Tibial nerve (tissue), 4 donors: Measurements from ENCODE around the gene PCDHB8. TPM values are rescaled to one million over a fixed set of nuclear protein-coding genes. Genes with fewer than 3 reads are reported as not detected.
"Not testable (repeated sequence)": the region's sequence is repeated elsewhere in the genome, so short reads cannot be mapped to it uniquely, and the experiment has no call there.

Experiments used
- DNase-seq, 2 donors: peaks; one replicate each; pipeline ENCODE4 v3.0.0-alpha.2; 2019; ENCODE audit warnings: low spot score in 2 of 2
- H3K27ac ChIP-seq, 4 donors: fragments of 200-600 bp; sonication (generic) in 3 of 4; one replicate each; pipeline ENCODE4 v1.5.1; 2017 to 2019; ENCODE audit warnings: mild to moderate bottlenecking in 1 of 4
- H3K27me3 ChIP-seq, 2 donors: fragments of 200-600 bp; sonication (generic) in 1 of 2; one replicate each; pipeline versions ENCODE4 v1.5.1 to v1.6.0; 2017 to 2019
- H3K36me3 ChIP-seq, 3 donors: fragments of 200-600 bp; sonication (generic); one replicate each; pipeline ENCODE4 v1.5.1; 2018 to 2019
- H3K4me1 ChIP-seq, 4 donors: fragments of 200-600 bp; sonication (generic) in 3 of 4; one replicate each; pipeline ENCODE4 v1.5.1; 2017 to 2019
- H3K4me3 ChIP-seq, 4 donors: fragments of 200-600 bp; sonication (generic) in 3 of 4; one replicate each; pipeline ENCODE4 v1.5.1; 2017 to 2019; ENCODE audit warnings: mild to moderate bottlenecking in 1 of 4, moderate library complexity in 1 of 4
- H3K9me3 ChIP-seq, 4 donors: fragments of 200-600 bp; sonication (generic) in 3 of 4; one replicate each; pipeline ENCODE4 v1.5.1; 2017 to 2019
- EP300 ChIP-seq, 2 donors: sonication (generic); formaldehyde crosslinking; IDR thresholded peaks; one replicate each; pipeline ENCODE4 v1.6.1; 2017; ENCODE audit warnings: antibody characterized with exemption in 2 of 2, mild to moderate bottlenecking in 1 of 2
- POLR2A ChIP-seq, 2 donors: fragments of 450-650 bp; IDR thresholded peaks; one replicate each; pipeline ENCODE4 v1.6.1; 2017; ENCODE audit warnings: antibody characterized with exemption in 2 of 2, mild to moderate bottlenecking in 2 of 2, moderate library complexity in 2 of 2
- WGBS, 2 donors: methylation state at CpG; one replicate each; pipeline ENCODE4 v1.1.5; 2018; 5-methylcytosine and 5-hydroxymethylcytosine counted together
- total RNA-seq, 4 donors: library from RNA; depleted of rRNA; stranded (reverse); fragments of >200 nt; gene quantifications; one replicate each; pipeline ENCODE4 v1.1.0, GENCODE V29; 2016
- TF ChIP-seq, protein P1 (sequence below), 5 experiments: fragments of 200-600 bp in 3 of 5; fragments of 450-650 bp in 2 of 5; sonication (generic) in 3 of 5; IDR thresholded peaks; one replicate each; pipeline ENCODE4 v1.5.1; 2016 to 2019; ENCODE audit warnings: antibody characterized with exemption in 5 of 5, mild to moderate bottlenecking in 3 of 5, moderate library complexity in 2 of 5

PCDHB8 gene
- total RNA-seq, 4 donors from 2014 or later = 1.0 to 4.2 (median 3.5) TPM

- Histone ChIP-seq H3K4me1 (no peaks in the 10 kb centered on the region), H3K4me3 (peak within 1 kb of the TSS in 3 of 4 donors; percentile 18 to 47 (median 32)), H3K36me3 (peaks cover 0 to 11% (median 0%) of the 10 kb centered on the region in 3 donors), H3K27me3 (peaks cover 0 to 8% of the 10 kb centered on the region in 2 donors), H3K9me3 (peaks cover 0 to 88% (median 33%) of the 10 kb centered on the region in 4 donors), H3K27ac (peak within 1 kb of the TSS; percentile 2 to 65 (median 38))
- 9 to 14% methylated on average over 13 of the region's 13 CpGs for WGBS, 2 donors
- TF ChIP-seq EP300 (IDR thresholded peaks at IDR 0.05) = peak in 1 of 2 donors; percentile 34
- TF ChIP-seq POLR2A (IDR thresholded peaks at IDR 0.05) = no peak
- TF ChIP-seq, protein P1, sequence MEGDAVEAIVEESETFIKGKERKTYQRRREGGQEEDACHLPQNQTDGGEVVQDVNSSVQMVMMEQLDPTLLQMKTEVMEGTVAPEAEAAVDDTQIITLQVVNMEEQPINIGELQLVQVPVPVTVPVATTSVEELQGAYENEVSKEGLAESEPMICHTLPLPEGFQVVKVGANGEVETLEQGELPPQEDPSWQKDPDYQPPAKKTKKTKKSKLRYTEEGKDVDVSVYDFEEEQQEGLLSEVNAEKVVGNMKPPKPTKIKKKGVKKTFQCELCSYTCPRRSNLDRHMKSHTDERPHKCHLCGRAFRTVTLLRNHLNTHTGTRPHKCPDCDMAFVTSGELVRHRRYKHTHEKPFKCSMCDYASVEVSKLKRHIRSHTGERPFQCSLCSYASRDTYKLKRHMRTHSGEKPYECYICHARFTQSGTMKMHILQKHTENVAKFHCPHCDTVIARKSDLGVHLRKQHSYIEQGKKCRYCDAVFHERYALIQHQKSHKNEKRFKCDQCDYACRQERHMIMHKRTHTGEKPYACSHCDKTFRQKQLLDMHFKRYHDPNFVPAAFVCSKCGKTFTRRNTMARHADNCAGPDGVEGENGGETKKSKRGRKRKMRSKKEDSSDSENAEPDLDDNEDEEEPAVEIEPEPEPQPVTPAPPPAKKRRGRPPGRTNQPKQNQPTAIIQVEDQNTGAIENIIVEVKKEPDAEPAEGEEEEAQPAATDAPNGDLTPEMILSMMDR (IDR thresholded peaks at IDR 0.05) = peak in 4 of 5 experiments; percentile 22 to 51 (median 35)
- peak; percentile 27 to 43 for DNase-seq
Measured at GRCh38 chr5:141182248-141182647, 4.7 kb downstream of the PCDHB8 start, which contains the start of gene PCDHB16. PCDHB16 (plus strand) TSS chr5:141182387; CDS start chr5:141182560, 173 bp downstream.

- H3K9me3 ChIP-seq = peaks cover 0 to 89% (median 32%) of the 10 kb centered on the region in 4 donors
- not testable (repeated sequence) for H3K27me3 ChIP-seq, DNase-seq, H3K27ac ChIP-seq, H3K4me1 ChIP-seq, H3K36me3 ChIP-seq, H3K4me3 ChIP-seq
- WGBS, 2 donors = 45 to 46% methylated on average over 16 to 26 of the region's 69 CpGs
Measured at GRCh38 chr5:141184117-141184855, 6.7 kb downstream of the PCDHB8 start.

DNA sequence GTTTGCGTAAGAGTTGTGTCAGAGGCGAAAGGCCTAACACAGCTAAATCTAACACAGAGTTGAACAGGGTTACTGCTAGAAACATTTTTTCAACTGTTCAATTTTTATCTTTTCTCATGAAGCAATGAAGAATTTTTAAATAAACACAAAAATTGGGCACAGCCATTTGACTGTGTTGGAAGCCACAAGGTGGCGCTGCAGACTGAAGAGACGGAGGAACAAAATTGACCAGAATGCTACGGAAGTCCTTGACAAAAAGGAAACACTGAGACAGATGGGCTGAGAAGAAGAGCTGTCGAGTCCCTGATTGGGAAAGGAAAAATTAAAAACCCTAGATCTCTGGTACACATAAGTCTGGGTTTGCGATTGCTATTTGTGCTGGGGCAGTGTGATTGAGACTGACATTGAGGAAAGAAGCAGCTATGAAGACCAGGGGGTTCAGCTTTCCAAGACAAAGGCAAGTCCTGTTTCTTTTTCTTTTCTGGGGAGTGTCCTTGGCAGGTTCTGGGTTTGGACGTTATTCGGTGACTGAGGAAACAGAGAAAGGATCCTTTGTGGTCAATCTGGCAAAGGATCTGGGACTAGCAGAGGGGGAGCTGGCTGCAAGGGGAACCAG, 9.4 kb downstream of the PCDHB8 start, which contains the start of gene PCDHB9:
Gene PCDHB9 (plus strand): TSS at position 265 of the 616 bp plus-strand sequence. CDS start 158 bp downstream, at position 423.
- 18 to 20% methylated on average over 9 of the region's 9 CpGs for WGBS, 2 donors
- Histone ChIP-seq H3K27me3 (no peaks in the 10 kb centered on the region), H3K4me3 (peak within 1 kb of the TSS in 1 of 4 donors; percentile 9), H3K27ac (no peak within 1 kb of the TSS), H3K4me1 (no peaks in the 10 kb centered on the region), H3K36me3 (peaks cover 0 to 8% (median 0%) of the 10 kb centered on the region in 3 donors), H3K9me3 (peaks cover 0 to 97% (median 38%) of the 10 kb centered on the region in 4 donors)
- DNase-seq = no peak
- no peak for TF ChIP-seq EP300 (IDR thresholded peaks at IDR 0.05)
- TF ChIP-seq, protein P1 (IDR thresholded peaks at IDR 0.05) = peak in 1 of 5 experiments; percentile 19

GRCh38 chr5:141188682-141189081, 11.1 kb downstream of the PCDHB8 start:
- not testable (repeated sequence) for H3K4me1 ChIP-seq, H3K4me3 ChIP-seq, H3K27ac ChIP-seq, DNase-seq, H3K27me3 ChIP-seq, H3K36me3 ChIP-seq
- WGBS, 2 donors = 46 to 53% methylated on average over 21 to 23 of the region's 37 CpGs
- peaks cover 0 to 96% (median 34%) of the 10 kb centered on the region in 4 donors for H3K9me3 ChIP-seq

GRCh38 chr5:141189131-141189530, 11.5 kb downstream of the PCDHB8 start:
- H3K27ac ChIP-seq, H3K4me1 ChIP-seq, DNase-seq, H3K36me3 ChIP-seq, H3K4me3 ChIP-seq, H3K27me3 ChIP-seq: not testable (repeated sequence)
- WGBS, 2 donors = 40 to 46% methylated on average over 12 to 22 of the region's 35 CpGs
- peaks cover 0 to 94% (median 34%) of the 10 kb centered on the region in 4 donors for H3K9me3 ChIP-seq

DNA sequence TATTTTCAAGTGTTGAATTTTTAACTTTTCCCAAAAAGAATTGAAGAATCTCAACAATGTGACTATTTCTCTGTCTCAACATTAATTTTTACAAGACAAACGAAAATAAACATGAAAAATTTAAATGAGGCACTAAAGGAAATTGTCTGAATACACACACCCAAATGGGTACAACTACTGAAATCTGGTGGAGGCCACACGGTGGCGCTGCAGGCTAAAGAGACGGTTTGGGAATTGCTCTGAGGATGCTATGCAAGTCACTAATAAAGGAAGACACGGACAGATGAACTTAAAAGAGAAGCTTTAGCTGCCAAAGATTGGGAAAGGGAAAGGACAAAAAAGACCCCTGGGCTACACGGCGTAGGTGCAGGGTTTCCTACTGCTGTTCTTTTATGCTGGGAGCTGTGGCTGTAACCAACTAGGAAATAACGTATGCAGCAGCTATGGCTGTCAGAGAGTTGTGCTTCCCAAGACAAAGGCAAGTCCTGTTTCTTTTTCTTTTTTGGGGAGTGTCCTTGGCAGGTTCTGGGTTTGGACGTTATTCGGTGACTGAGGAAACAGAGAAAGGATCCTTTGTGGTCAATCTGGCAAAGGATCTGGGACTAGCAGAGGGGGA, 14.6 kb downstream of the PCDHB8 start, which contains the start of gene PCDHB10:
Gene PCDHB10 (plus strand): TSS at position 244 of the 616 bp plus-strand sequence. CDS start 200 bp downstream, at position 444.
- Histone ChIP-seq H3K9me3 (peaks cover 0 to 94% (median 33%) of the 10 kb centered on the region in 4 donors), H3K36me3 (no peaks in the 10 kb centered on the region)

GRCh38 chr5:141194332-141194731, 16.7 kb downstream of the PCDHB8 start:
- H3K4me1 ChIP-seq, H3K36me3 ChIP-seq, H3K27me3 ChIP-seq, DNase-seq, H3K27ac ChIP-seq, H3K4me3 ChIP-seq: not testable (repeated sequence)
- 32 to 47% methylated on average over 17 to 27 of the region's 37 CpGs for WGBS, 2 donors
- peaks cover 0 to 95% (median 37%) of the 10 kb centered on the region in 4 donors for H3K9me3 ChIP-seq

More for the DNA sequence above, 14.6 kb downstream of the PCDHB8 start, which contains the start of gene PCDHB10:
- no peak within 1 kb of the TSS for H3K4me3 ChIP-seq
- H3K27me3 ChIP-seq = no peaks in the 10 kb centered on the region
- no peak within 1 kb of the TSS for H3K27ac ChIP-seq
- 9 to 10% methylated on average over 8 to 10 of the region's 10 CpGs for WGBS, 2 donors
- DNase-seq = no peak
- H3K4me1 ChIP-seq = no peaks in the 10 kb centered on the region
- TF ChIP-seq POLR2A (IDR thresholded peaks at IDR 0.05) (no peak), EP300 (IDR thresholded peaks at IDR 0.05) (no peak)
- TF ChIP-seq, protein P1 (IDR thresholded peaks at IDR 0.05) = peak in 2 of 5 experiments; percentile 8 to 24
